Osteocyte (in vitro differentiated cells): Measurements from ENCODE around the gene RFX7. TPM values are rescaled to one million over a fixed set of nuclear protein-coding genes. Genes with fewer than 3 reads are reported as not detected.

Experiments
- DNase-seq: peaks from one replicate; pipeline ENCODE4 v3.0.0; 2021; ENCODE audit warnings: mixed read lengths; ENCODE audit not compliant: unreplicated experiment; ENCODE audit errors: extremely low spot score
- H3K27ac Mint-ChIP-seq: one replicate; pipeline ENCODE4 v1.8.0; 2021; ENCODE audit warnings: mild to moderate bottlenecking, mixed read lengths; ENCODE audit not compliant: unreplicated experiment
- H3K27me3 Mint-ChIP-seq: one replicate; pipeline ENCODE4 v1.8.0; 2021; ENCODE audit warnings: mixed read lengths; ENCODE audit not compliant: unreplicated experiment
- H3K36me3 Mint-ChIP-seq: one replicate; pipeline ENCODE4 v1.8.0; 2021; ENCODE audit warnings: mixed read lengths; ENCODE audit not compliant: unreplicated experiment
- H3K4me1 Mint-ChIP-seq: one replicate; pipeline ENCODE4 v1.8.0; 2021; ENCODE audit warnings: mixed read lengths; ENCODE audit not compliant: unreplicated experiment
- H3K4me3 Mint-ChIP-seq: one replicate; pipeline ENCODE4 v1.8.0; 2021; ENCODE audit warnings: mild to moderate bottlenecking, moderate library complexity, mixed read lengths; ENCODE audit not compliant: unreplicated experiment
- H3K9me3 Mint-ChIP-seq: one replicate; pipeline ENCODE4 v1.8.0; 2021; ENCODE audit warnings: mixed read lengths; ENCODE audit not compliant: unreplicated experiment
- total RNA-seq: library from RNA; stranded (reverse); gene quantifications from 2 replicates; pipeline ENCODE4 v1.2.1, GENCODE V29; 2021
- TF ChIP-seq, protein P1 (sequence below): fragments of 200-600 bp; sonication (generic); IDR thresholded peaks from 2 replicates; pipeline ENCODE4 v1.5.0; 2021; ENCODE audit warnings: antibody characterized with exemption, mild to moderate bottlenecking, moderate library complexity

RFX7 gene
- total RNA-seq, 1 donor from 2014 or later, result 20.2 TPM

DNA sequence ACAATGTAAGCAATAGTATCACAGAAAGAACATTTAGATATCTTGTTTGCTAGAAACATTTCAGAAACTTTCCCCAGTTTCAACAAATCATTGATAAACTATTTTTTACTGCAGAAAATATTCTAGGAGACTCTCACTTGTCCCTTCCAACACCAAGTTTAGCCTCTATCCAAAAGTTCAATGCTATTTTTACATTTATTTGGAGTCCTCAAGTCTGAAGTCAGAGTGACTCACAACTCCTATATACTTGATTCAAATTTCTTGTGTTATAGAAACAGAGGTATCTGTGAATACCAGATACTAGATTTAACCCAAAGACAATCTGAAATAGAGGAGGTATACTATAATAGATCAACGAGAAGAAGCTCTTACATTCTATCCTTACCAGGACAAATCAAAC is 49.6 kb downstream of the RFX7 start:
- Mint-ChIP-seq H3K4me1 (peaks cover 28% of the 10 kb centered on the region), H3K27me3 (no peaks in the 10 kb centered on the region), H3K9me3 (no peaks in the 10 kb centered on the region), H3K36me3 (peaks cover 5% of the 10 kb centered on the region), H3K4me3 (no peak overlapping the region), H3K27ac (no peak overlapping the region)
- no peak for DNase-seq
- TF ChIP-seq, protein P1, sequence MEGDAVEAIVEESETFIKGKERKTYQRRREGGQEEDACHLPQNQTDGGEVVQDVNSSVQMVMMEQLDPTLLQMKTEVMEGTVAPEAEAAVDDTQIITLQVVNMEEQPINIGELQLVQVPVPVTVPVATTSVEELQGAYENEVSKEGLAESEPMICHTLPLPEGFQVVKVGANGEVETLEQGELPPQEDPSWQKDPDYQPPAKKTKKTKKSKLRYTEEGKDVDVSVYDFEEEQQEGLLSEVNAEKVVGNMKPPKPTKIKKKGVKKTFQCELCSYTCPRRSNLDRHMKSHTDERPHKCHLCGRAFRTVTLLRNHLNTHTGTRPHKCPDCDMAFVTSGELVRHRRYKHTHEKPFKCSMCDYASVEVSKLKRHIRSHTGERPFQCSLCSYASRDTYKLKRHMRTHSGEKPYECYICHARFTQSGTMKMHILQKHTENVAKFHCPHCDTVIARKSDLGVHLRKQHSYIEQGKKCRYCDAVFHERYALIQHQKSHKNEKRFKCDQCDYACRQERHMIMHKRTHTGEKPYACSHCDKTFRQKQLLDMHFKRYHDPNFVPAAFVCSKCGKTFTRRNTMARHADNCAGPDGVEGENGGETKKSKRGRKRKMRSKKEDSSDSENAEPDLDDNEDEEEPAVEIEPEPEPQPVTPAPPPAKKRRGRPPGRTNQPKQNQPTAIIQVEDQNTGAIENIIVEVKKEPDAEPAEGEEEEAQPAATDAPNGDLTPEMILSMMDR, result no peak

DNA sequence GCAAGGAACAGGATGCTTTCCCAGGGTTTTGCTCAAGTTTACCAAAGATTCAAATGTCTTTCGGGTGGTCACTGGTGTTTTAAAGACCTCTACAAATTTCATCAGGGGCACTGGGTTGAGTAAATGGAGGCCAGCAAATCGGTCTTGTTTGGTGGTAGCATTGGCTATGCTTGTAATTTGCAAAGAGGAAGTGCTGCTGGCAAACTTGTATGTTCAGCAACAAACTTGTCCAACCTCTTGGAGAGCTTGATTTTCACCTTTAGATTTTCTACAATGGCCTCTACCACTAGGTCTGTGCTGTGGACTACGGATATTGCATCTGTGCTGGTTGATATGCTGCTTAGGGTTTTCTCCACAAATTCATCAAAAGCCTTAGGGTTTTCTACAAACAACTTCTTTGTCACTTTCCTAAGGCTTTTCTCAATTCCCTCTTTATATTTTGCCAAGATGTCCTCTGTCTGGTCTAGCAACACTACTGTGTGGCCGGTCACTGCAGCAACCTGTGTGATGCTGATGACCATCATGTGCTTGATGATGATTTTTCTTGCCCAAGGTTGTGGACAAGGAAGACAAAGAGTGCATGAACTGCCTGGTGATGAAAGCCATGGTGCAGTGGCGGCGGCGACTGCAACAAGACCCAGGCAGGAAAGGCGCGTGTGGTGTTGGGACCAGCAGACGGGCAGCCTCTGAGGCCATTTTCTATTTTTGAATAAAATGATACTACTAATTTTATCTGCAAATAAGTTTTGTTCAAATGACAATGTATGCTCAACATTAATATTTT is 50.8 kb downstream of the RFX7 start:
- Mint-ChIP-seq H3K27me3 (no peaks in the 10 kb centered on the region), H3K27ac (no peak overlapping the region), H3K9me3 (no peaks in the 10 kb centered on the region), H3K4me3 (no peak overlapping the region), H3K4me1 (peaks cover 26% of the 10 kb centered on the region), H3K36me3 (peaks cover 2% of the 10 kb centered on the region)
- TF ChIP-seq, protein P1, result no peak
- DNase-seq, result no peak

DNA sequence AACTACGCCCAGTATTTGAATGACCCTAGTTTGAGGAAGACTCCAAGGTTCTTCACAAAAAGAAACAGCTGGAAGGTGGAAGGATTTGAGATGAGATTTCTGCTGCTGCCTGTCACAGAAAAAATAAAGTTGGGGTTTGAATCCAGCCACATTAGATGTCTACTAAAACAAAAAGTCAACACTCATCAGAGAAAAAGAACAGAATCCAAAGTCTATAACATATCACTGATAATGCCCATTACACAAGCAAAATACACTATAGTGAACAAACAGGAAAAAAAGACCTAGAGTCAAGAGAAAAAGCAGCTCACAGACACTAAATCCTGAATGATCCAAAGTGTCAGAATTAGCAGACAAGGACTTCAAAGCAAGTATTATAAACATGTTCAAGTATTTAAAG is 56.0 kb downstream of the RFX7 start:
- no peak for DNase-seq
- peaks cover 15% of the 10 kb centered on the region for H3K4me1 Mint-ChIP-seq
- H3K9me3 Mint-ChIP-seq, result peaks cover 6% of the 10 kb centered on the region
- H3K27ac Mint-ChIP-seq, result no peak overlapping the region
- H3K36me3 Mint-ChIP-seq, result peaks cover 2% of the 10 kb centered on the region
- no peak overlapping the region for H3K4me3 Mint-ChIP-seq
- H3K27me3 Mint-ChIP-seq, result no peaks in the 10 kb centered on the region
- TF ChIP-seq, protein P1, result no peak

DNA sequence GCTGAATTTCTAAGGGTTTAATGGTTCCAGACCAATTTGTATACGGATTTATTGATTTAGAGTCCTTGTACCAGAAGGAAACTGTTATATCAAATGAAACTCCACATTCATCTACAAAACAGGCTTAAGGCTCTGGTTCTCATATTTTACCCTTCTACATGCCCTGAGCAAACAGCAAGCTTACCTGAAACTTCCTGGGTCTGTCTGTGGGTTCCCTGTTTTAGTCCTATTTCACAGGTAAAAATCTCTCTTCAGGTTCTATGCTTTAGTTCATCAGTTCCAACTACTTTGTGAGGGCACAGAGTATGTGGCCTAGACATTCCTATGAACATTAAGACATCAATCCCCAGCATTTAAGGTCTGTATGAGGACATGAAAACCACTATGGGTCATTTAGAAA is 57.7 kb downstream of the RFX7 start:
- no peaks in the 10 kb centered on the region for H3K27me3 Mint-ChIP-seq
- H3K27ac Mint-ChIP-seq, result no peak overlapping the region
- peaks cover 6% of the 10 kb centered on the region for H3K9me3 Mint-ChIP-seq

DNA sequence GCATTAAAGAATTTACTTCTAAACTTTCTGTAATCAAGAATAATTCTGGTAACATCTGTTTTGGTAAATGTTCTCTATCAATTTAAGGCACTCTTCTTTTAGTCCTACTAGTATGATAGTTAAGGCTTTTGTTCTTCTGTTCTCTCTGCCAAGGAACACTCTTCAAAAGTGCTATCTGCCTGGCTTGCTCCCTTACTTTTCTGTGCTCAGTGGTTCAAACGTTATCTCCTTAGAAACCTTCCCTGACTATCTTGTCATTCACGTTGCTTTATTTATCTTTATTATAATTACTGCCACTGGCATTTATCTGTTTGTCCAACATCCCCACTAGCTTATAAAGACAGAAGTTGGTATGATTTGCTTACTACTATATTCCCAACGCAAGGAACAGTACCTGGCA is 59.2 kb downstream of the RFX7 start:
- no peak overlapping the region for H3K4me3 Mint-ChIP-seq
- TF ChIP-seq, protein P1, result no peak
- peaks cover 11% of the 10 kb centered on the region for H3K4me1 Mint-ChIP-seq
- peaks cover 6% of the 10 kb centered on the region for H3K9me3 Mint-ChIP-seq
- H3K27me3 Mint-ChIP-seq, result no peaks in the 10 kb centered on the region
- H3K27ac Mint-ChIP-seq, result no peak overlapping the region
- DNase-seq, result no peak
- peaks cover 2% of the 10 kb centered on the region for H3K36me3 Mint-ChIP-seq

More for the DNA sequence above, 57.7 kb downstream of the RFX7 start:
- TF ChIP-seq, protein P1, result no peak
- Mint-ChIP-seq H3K4me3 (no peak overlapping the region), H3K4me1 (peaks cover 15% of the 10 kb centered on the region), H3K36me3 (peaks cover 2% of the 10 kb centered on the region)
- no peak for DNase-seq
